Astrocyte of the hippocampus (primary cell): Measurements from ENCODE around the gene CNKSR3.

ENCODE experiments used
- DNase-seq: peaks from one replicate; pipeline ENCODE4 v3.0.0; 2011; ENCODE audit warnings: low read depth, low spot score

CNKSR3 gene

DNA sequence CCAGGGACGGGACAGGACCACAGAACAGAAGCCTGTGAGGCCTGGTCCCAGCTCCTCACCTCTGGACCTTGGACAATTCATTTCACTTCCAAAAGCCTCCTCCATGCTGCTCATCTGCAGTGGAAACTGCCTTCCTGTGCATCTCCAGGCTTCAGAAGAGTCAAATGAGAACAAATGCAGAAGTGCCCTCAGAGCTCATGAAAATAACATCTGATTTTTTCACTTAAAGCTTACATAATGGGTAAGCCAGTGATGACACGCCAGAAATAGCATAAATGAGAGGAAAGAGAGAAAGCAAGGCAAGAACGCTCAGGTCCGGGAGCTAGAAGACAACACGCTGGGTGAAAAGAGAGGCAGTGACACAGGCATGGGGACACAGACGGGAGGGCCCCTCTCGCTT lies 7.9 kb downstream of the CNKSR3 start:
- no peak for DNase-seq

DNA sequence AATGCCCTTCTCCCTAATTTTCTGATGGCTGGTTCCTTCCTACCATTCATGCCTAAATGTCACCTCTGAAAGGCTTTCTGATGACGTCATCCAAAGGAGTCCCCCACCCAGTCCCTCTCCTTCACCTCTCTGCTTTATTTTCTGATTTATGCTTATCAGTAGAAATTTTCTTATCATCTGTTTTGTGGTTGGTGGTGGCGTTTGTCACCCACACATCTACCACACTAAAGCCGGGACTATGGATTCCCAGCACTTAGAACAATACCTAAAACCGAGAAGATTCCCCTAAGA lies 9.0 kb downstream of the CNKSR3 start:
- no peak for DNase-seq

DNA sequence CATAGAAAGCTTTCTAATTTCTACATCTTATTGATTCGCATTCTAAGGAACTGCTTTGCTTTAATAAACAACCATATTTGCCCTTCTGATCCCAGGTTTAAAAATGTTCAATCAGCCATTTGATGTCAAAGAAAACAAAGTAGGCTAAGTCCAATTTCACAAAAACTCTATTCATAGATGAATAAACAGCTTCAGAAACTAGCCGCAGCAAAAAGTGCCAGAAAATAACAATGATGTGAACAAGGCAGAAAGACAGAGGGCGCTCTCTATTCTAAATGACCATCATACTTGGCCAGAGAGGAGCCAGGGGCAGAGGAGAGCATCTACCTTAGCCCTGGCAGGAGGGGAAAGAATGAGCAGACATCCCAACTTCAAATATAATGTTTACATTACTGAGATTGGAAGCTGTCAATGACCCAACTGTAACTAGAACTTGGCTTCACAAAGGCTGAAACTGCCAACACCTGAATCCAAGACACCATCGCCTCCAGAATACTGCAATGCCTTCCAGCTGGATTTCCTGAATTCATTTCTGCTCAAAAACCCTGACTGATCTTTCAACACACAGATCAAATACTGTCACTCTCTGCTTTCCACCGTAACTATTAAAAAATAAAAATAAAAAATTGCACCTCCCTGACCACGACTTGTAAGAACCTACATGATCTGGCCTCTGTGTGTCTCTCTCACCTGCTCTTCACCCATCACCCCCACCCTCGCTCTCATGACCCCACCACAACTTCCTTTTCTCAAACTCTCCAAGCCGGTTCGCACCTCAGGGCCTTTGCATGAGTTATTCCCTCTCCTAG lies 9.5 kb downstream of the CNKSR3 start:
- DNase-seq = peak; percentile 33

DNA sequence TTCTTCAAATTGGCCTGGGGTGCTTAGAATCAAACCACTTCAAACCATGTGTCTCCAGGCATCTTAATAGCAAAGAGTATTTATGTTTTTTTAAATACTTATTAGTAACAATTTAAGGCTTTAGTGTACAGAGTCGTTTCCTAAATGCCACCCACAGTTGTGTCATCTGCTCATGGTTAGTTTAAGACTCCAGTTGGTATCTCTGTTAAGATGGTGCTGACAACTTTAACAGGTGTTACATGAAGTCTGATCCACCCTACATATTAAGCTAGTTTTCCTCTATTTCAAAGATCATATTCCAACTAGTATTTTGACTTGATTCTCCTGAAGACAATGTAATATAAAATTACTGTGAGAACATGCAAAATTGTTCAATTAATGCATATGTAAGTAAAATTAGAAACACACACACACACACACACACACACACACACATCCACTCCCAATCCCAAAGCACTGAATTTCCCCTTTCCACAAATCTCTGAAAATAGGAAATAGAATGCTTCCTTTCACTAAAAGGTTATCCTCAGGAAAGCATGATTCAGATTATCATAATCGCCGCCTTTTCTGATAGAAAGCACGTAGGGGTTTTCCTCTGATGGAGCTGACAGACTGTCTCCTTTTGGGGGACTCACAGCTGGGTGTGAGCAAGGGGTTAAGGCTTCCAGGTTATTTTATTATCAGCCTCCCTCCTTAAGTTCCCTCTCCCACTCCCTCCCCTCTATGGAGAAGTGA lies 10.5 kb downstream of the CNKSR3 start:
- no peak for DNase-seq

DNA sequence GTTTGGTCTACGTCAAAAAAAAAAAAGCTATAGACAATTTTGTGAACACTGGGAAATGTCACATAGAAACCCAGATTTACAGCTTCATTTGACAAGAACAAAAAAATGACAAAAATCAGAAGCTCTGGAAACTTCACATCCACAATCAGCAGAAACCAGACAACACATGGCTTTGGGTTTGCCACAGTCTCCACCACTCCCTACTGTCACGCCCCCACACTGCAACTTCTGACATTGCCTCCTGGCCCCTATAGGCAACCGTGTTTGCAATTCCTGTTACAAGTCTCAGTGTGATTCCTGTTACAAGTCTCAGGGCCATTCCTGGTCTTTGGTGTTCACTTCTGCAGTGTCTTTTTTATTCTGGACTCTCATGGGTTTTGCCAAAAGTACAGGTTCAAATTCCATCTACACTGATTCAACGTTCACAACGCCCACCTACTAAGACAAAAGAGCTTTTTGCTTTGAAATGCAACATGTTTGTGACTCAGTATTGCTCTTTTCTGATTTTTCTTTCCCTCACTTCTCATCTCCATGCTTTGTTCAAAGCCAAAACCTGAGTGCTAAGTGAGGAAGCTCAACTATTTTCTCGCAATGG lies 12.0 kb downstream of the CNKSR3 start:
- no peak for DNase-seq

DNA sequence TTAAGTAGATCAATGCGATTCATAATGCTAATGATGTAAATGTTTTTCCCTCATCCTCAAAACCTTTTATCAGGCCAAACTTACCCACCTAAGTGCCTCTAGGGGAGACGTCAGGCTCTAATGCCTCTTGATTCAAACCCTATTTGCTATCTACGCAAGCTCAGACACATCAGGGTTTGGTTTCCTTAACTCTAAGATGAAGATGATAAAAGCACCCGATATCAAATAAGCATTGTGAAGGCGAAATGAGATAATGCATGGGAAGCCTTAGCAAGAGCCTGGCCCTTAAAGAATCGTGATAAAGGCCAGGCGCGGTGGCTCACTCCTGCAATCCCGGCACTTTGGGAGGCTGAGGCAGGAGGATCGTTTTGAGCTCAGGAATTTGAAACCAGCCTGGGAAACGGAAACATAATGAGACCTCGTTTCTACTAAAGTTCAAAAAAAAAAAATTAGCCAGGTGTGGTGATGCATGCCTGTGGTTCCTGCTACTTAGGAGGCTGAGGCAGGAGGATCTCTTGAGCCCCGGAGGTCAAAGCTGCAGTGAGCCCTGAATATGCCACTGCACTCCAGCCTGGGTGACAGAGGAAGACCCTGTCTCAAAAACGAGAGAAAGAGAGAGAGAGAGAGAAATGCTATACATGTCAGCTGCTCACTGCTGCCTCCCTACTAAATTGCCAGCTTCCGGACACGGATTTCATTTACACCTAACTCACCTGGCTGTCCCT lies 13.5 kb downstream of the CNKSR3 start:
- DNase-seq = no peak

DNA sequence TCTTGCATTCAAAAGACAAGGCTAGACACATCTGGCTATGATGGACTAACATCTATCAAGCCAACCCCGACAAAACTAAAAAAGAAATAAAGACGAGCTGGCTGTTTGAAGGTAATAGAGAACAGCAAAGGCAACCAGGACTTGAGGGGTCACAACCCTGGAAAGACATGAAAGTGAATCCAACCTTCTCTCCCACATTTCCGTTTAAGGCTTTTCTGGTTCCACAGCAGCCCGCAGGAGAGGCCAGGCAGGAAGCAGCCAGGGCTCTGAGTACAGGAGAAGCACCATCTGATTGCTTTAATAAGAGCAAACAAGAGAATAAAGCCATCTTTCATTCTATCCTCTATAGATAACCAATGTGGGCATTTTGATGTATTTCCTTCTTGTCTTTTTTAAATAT lies 14.3 kb downstream of the CNKSR3 start:
- DNase-seq = no peak

DNA sequence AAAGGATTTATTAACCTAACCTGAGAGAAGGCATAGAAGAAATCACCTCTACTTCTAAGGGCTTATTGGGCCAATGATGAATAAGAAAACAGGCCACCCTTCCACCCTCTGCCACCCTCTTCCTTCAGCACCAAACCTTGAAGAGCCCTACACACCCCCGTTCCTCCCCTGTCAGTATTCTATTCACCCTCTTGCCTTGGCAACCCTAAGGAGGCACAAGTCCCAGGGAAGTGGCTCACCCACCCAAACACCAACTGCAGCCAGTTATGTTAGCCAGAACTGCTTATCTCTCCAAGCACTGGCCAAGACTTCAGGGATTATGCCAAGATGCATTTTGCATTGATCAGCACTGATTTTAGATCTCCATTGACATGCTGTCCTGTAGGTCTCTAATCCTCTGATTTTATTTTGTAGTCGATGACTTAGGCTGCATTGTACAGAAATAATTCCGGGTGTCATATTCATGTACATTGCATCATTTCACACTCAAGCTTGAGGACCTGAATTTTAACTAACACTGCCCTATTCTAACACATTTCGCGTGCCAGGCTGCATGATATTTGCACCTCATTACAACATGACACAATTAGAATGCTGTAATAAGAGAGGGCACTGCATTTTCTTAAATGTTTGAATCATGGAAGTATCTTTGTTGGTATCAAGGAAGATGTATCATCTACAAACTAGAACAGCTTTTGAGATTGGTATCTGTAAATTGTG lies 15.7 kb downstream of the CNKSR3 start:
- peak; percentile 34 for DNase-seq

DNA sequence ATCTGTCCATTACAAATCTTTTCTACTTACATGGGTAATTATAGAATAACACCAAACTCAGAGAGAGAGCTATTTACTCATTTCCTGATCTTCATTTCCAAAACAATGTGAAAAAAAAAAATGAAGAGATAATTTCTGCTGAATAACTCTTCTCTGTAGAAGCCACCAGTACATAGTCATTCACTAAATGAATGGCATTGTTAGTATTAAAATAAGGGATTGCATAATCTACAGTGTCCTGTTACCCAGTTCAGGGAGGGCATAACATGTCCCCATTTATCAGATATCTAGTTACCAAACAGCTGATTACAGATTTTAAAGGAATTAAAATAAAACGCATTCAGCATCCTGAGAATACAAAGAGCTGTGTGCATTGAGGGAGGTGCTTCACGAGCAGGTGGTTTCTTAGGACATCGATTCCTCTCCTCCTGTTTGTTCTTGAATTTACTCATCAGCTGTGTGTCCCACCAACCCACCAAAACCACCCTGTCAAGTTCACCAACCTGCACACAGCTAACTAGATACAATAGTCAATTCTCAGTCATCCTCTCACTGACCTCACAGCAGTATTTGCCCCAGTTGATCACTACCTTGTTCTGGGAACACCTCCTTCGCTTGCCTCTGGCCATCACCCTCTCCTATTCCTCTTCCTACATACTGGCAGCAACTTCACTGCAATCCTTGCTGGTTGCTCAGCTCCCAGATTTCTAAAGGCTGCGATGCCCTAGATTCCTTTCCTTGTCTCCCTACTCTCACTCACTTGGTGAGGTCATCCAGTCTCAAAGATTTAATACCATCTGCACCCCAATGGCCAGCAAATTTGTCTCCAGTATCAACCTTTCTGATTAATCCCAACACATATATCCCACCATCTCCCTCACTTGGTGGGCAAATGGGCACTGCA lies 18.7 kb downstream of the CNKSR3 start:
- DNase-seq = peak; percentile 35

DNA sequence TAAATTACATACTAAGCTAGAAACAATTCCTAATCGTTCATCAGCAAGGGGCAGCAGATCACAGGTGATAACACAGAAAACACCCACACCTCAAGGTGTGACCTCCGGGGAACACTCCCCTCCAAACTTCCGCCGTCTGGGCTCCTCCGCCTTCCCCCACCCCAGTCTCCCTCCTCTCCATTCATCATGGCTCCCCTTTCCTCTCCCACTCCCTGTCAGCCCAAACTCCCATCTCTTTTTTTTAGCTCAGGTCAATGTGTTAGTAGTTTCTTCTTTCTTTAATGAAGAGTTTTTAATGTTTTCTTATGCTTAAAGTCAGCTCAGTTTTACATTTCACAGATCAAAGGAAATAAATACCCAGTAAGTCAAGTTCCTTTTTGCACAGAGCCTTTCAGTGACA lies 20.7 kb downstream of the CNKSR3 start:
- no peak for DNase-seq

DNA sequence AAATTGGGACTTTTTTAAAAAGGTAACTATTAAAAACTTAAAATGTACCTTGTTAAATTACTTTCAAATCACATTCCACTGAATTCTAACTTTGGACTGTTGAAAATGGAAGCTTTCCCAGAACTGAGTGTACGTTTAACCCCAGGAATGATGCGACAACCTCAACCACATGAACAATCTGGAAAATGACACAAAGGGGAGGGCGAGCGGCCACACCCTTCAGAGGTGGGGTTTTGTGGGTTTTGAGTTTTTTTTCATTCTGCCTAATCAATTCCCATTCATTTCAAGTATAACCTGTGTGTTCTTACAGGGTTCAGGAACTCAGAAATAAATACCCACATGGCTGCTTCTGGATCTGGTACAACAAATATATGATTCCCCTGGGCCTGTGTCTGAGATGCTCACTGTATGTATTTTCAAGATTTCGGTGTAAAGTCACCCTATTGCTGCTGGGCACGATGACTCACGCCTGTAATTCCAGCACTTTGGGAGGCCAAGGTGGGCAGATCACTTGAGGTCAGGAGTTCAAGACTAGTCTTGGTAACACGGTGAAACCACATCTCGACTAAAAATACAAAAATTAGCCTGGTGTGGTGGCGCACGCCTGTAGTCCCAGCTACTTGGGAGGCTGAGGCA lies 21.6 kb downstream of the CNKSR3 start:
- DNase-seq = peak; percentile 91

DNA sequence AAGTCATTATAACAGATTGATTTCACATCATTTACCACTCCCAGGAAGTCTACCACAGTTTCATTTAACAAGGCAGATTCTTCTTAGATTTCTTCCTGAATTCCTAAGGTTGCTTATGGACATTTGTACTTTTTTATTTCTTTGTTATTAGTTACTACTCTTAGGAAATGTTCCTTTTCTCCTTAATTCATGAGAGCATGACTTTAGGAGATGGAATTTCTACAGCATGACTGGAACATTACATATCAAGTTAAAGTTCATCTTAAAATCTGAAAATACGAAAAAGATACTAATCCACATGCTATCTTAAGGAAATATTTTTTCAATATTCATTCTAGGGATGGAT lies 22.3 kb downstream of the CNKSR3 start:
- peak; percentile 35 for DNase-seq

DNA sequence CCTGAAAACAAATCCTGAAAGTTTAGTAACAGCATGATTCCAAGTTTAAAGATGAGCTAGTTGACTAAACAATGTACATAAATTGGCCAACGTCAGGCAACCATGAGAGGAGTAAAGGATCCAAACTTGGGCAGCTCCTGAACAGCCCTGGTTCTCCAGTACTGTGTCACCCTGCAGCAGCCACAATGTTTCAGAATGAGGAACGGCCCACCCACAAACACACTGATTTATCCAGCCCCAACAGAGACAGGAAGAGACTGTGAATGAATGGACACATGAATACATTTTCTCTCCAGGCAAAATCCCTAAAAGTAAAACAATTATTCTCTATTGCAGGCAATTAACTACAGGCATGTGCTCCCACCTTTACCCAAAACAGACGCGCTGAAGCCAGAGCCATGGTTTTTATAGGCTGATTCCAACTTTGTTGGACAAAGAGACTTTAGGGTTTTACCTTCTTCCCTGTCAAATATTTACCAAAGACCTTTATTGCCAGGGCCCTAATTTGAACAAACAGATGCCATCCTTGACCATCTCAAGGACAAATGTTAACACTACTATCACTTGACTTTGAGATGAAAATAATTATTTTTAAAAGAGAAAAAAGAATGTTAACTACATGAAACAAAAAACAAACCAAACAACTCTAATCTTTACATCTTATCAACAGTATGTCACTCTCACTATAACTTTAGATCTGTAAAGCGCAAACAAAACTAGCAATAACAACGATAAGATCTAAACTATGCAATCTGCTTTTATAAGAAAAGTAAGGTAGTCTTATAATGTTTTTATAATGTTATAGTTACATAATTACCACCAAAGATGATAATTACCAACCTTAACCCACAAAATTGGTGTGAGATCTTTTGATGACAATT lies 22.9 kb downstream of the CNKSR3 start:
- DNase-seq = peak; percentile 45

DNA sequence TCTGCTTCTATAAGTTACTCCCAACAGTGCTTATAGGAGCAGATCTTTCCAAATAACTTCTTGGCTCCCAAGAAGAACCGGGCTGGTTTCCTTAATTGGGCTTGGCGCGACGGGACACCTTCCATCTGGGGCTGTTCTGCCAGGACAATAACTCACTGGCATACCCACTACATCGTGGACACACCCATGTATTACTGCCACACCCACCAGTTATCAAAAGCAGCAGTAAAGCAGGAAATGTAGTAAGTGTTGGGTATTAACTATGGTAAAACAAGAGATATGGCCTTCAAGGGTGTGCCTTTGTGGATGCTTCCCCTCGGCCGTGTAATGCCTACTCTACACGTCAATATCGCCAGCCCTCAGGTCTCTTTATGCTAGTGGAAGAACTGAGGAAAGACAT lies 24.7 kb downstream of the CNKSR3 start:
- DNase-seq = no peak

DNA sequence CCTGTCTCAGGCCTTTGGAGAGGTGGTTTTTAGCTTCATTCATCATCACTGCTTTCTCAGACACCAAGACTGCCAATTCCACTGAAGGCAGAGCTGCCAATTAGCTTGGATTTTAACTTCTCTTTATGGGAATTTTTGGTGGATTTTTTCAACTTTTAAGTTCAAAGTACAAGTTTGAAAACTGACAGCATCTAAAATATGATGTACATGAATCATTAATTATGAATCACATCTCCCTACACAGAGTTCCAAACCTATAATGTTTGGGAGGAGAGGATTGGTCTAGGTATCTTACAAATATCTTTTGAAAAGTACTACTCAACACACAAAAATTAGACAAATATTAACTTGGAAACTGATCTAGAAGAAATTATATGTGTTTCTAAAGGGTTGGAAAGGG lies 25.5 kb downstream of the CNKSR3 start:
- DNase-seq = no peak

DNA sequence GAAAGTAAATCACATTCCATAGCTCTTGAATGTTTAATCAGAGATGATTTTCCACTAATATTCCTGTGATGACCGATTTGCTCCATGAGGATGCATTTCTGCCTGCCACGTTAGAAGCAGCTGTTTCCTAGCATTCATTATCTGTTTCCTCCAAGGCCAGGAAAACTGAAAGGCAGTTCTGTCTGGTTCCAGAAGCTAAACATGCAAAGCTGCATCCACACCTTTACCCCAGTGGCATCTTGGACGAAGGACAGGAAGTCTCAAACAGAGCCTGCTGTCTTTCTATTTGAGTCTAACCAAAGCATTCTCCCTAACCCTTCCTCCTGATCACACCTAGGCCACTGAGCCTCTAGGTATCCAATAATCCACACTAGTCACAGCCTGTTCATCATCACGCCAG lies 27.6 kb downstream of the CNKSR3 start:
- DNase-seq = no peak

DNA sequence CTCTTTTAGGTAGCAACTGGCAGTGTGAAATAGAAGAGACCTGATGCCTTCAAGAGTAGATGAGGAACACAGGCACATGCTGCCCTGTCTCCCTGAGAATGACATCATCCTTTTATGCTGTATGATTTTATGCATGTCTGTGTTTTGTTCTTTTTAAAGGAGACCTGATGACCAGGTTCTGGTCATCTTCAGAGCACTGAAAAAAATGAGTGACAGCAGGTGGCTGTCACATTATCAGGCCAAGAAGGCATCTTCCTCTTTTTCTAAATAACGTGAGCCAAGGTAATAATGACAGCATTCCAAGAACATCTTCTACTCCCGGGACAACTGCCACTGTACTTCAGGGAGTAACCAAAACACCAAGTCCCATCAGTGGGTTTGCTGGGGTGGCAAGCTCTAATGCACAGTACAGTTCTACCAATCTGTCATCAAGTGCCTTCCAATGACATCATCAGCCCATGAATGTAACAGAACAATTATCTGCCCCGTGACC lies 28.9 kb downstream of the CNKSR3 start:
- no peak for DNase-seq

DNA sequence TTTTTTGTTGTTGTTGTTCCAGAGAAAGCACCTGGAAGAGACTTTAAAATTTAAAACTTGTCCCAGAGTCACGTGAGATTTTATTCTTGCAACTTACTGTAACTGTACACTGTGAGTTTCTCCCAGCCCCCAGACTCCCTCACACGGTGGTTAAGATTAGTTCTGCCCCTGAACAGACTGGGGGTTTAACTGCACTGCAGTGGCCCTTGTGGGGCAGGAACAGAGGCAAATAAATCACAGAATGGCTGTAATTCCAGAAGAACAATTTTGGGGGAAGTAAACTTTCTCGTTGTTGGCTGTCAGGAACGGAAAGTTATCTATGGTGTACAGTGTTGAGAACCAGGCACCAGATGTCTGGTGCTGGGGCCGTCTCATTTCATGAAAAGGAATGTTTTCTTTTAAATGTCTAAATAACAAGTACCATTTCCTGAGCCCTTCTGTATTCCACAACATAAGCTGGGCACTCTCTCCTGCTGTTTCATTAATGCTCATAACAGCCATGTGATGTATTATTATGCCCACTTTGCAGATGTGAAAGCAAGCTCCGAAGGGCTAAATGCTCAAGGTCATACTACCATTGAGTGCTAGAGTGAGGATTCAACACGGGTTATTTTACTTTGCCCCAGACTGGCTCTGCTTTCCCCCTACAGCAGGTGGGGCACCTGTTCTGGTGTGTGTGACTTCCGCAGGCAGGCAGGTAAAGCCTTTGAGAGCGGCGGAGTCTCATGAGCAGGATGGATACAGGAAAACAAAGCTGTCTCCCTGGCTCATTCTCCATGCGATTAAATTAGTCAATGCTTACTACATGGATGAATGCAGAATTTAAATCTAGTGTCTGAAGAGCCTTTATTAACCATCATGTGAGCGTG lies 30.5 kb downstream of the CNKSR3 start:
- peak; percentile 37 for DNase-seq
